Hepatocyte (in vitro differentiated cells): Measurements from ENCODE around the gene LRRIQ1. TPM values are rescaled to one million over a fixed set of nuclear protein-coding genes. Genes with fewer than 3 reads are reported as not detected.

Source experiments
- DNase-seq: peaks from one replicate; pipeline ENCODE4 v3.0.0-alpha.2; 2016; ENCODE audit warnings: low spot score
- H2AFZ ChIP-seq: fragments of 200-600 bp; sonication (generic); 2 replicates; pipeline ENCODE4 v1.6.0; 2016; ENCODE audit warnings: antibody characterized with exemption, mild to moderate bottlenecking
- H3K27ac ChIP-seq: fragments of 200-600 bp; sonication (generic); 2 replicates; pipeline ENCODE4 v1.5.1; 2016; ENCODE audit warnings: mild to moderate bottlenecking
- H3K27me3 ChIP-seq: fragments of 200-600 bp; sonication (generic); 2 replicates; pipeline ENCODE4 v1.6.1; 2016
- H3K36me3 ChIP-seq: fragments of 200-600 bp; sonication (generic); replicated peaks from 2 replicates; pipeline ENCODE4 v1.5.1; 2016; ENCODE audit warnings: low read depth; ENCODE audit not compliant: insufficient read depth
- H3K4me1 ChIP-seq: fragments of 200-600 bp; sonication (generic); 2 replicates; pipeline ENCODE4 v1.5.1; 2016; ENCODE audit warnings: mild to moderate bottlenecking, moderate library complexity; ENCODE audit not compliant: insufficient read depth
- H3K4me2 ChIP-seq: fragments of 200-600 bp; sonication (generic); 2 replicates; pipeline ENCODE4 v1.6.0; 2016
- H3K4me3 ChIP-seq: fragments of 200-600 bp; sonication (generic); 2 replicates; pipeline ENCODE4 v1.5.1; 2016; ENCODE audit warnings: mild to moderate bottlenecking
- H3K79me2 ChIP-seq: fragments of 200-600 bp; sonication (generic); 2 replicates; pipeline ENCODE4 v1.6.0; 2017; ENCODE audit warnings: mild to moderate bottlenecking
- H3K9me2 ChIP-seq: fragments of 200-600 bp; sonication (generic); replicated peaks from 2 replicates; pipeline ENCODE4 v1.6.0; 2017; ENCODE audit warnings: mild to moderate bottlenecking; ENCODE audit not compliant: insufficient read depth
- H3K9me3 ChIP-seq: fragments of 200-600 bp; sonication (generic); 2 replicates; pipeline ENCODE4 v1.5.1; 2016; ENCODE audit warnings: low read depth, mild to moderate bottlenecking
- H4K20me1 ChIP-seq: fragments of 200-600 bp; sonication (generic); 2 replicates; pipeline ENCODE4 v1.6.0; 2016; ENCODE audit warnings: mild to moderate bottlenecking; ENCODE audit not compliant: insufficient read depth, poor library complexity, severe bottlenecking
- EZH2 ChIP-seq: fragments of 200-600 bp; sonication (generic); IDR thresholded peaks from 2 replicates; pipeline ENCODE4 v1.6.1; 2016; ENCODE audit warnings: antibody characterized with exemption, mild to moderate bottlenecking, borderline replicate concordance
- EZH2phosphoT487 ChIP-seq: fragments of 200-600 bp; sonication (generic); IDR thresholded peaks from one replicate; pipeline ENCODE4 v1.6.1; 2018; ENCODE audit warnings: antibody characterized with exemption, mild to moderate bottlenecking, low read depth, moderate library complexity; ENCODE audit not compliant: unreplicated experiment, severe bottlenecking
- WGBS: methylation state at CpG from one replicate; pipeline ENCODE4 v1.1.6; 2016; ENCODE audit warnings: low lambda C conversion rate; ENCODE audit errors: missing lambda C conversion rate; 5-methylcytosine and 5-hydroxymethylcytosine counted together
- polyA plus RNA-seq: library from polyadenylated mRNA; unstranded; fragments of >200 nt; fragmentation: Nextera tagmentation; extraction: Ambion mirVana; gene quantifications from 2 replicates; pipeline ENCODE4 v1.2.1, GENCODE V29; 2016
- total RNA-seq: library from RNA; depleted of rRNA; stranded (reverse); fragments of >200 nt; gene quantifications from 2 replicates; pipeline ENCODE4 v1.2.3, GENCODE V29; 2014
- TF ChIP-seq, protein P1 (sequence below): fragments of 200-600 bp; sonication (generic); IDR thresholded peaks from 2 replicates; pipeline ENCODE4 v1.5.1; 2016; ENCODE audit warnings: antibody characterized with exemption, mild to moderate bottlenecking; ENCODE audit not compliant: poor library complexity

Gene LRRIQ1
- 0.13 TPM in 1 of 2 replicates, not detected in the other for total RNA-seq
- 0.07 and 1.4 TPM in 2 replicates for polyA plus RNA-seq

DNA sequence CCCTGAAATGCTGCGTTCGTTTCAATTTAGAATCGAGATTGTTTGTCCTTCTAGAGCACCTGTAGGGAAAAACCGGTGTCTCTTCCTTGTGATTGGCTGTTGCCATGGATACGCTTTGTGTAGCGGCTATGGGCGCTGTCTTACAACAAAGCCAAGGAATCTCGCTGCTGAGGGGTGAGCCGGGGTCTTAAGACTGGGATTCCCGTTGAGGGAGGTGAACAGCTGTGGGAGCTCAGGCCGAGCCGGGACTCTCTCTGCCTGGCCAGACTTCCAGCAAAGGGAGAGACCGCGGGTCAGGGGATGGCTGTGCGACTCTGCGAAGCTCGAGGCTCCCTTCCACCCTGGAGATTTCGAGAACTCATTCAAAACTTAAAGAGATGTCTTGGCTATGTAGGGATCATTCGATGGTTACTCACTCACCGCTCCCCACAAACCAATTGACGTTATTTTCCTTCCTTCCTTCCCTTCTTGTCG, at the start of gene LRRIQ1, which contains the start of gene TSPAN19:
TSS of gene LRRIQ1 (plus strand) at position 118 of the 474 bp plus-strand sequence. CDS start 1,826 bp downstream, outside the sequence.
TSS of gene TSPAN19 (minus strand) at position 44 of the 474 bp plus-strand sequence. CDS start 6,331 bp downstream, outside the sequence.
- no peaks in the 10 kb centered on the region for H3K4me1 ChIP-seq
- peaks cover 4% of the 10 kb centered on the region for H3K27me3 ChIP-seq
- no peaks in the 10 kb centered on the region for H3K79me2 ChIP-seq
- DNase-seq = peak; percentile 91
- H2AFZ ChIP-seq = peak within 1 kb of the TSS; percentile 54
- H4K20me1 ChIP-seq = no peaks in the 10 kb centered on the region
- no peaks in the 10 kb centered on the region for H3K9me2 ChIP-seq
- peak within 1 kb of the TSS; percentile 11 for H3K4me3 ChIP-seq
- no peaks in the 10 kb centered on the region for H3K36me3 ChIP-seq
- WGBS = under 1% methylated on average over 22 of the region's 22 CpGs
- H3K9me3 ChIP-seq = no peaks in the 10 kb centered on the region
- no peak within 1 kb of the TSS for H3K27ac ChIP-seq
- H3K4me2 ChIP-seq = peak within 1 kb of the TSS; percentile 71
- TF ChIP-seq, protein P1, sequence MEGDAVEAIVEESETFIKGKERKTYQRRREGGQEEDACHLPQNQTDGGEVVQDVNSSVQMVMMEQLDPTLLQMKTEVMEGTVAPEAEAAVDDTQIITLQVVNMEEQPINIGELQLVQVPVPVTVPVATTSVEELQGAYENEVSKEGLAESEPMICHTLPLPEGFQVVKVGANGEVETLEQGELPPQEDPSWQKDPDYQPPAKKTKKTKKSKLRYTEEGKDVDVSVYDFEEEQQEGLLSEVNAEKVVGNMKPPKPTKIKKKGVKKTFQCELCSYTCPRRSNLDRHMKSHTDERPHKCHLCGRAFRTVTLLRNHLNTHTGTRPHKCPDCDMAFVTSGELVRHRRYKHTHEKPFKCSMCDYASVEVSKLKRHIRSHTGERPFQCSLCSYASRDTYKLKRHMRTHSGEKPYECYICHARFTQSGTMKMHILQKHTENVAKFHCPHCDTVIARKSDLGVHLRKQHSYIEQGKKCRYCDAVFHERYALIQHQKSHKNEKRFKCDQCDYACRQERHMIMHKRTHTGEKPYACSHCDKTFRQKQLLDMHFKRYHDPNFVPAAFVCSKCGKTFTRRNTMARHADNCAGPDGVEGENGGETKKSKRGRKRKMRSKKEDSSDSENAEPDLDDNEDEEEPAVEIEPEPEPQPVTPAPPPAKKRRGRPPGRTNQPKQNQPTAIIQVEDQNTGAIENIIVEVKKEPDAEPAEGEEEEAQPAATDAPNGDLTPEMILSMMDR = no peak
- TF ChIP-seq EZH2phosphoT487 (no peak), EZH2 (no peak)

DNA sequence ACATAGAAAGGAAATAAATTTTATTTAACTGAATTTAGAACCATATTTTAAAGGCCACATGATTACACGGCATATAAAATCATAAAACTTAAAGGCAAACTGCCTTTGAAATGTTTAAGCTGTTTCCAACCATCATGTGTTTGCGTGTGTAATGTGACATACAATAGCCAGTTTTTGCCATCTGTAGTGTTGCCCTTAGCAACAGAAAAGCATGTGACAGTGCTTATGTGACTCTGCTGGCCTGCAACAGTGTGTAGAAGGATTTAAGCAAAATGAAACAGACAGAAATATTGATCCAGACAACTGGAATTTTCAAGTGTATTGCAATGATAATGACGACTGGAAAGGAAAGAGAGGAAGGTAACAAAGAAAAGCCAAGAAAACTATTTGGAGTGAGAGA, 49.6 kb upstream of the LRRIQ1 start:
- 66% methylated on average over 3 of the region's 3 CpGs for WGBS

GRCh38 chr12:84994426-84994825, 41.7 kb upstream of the LRRIQ1 start:
- H3K4me2 ChIP-seq = no peak overlapping the region

More for the DNA sequence above, 49.6 kb upstream of the LRRIQ1 start:
- Histone ChIP-seq H3K9me3 (no peaks in the 10 kb centered on the region), H4K20me1 (no peaks in the 10 kb centered on the region), H3K9me2 (no peaks in the 10 kb centered on the region), H3K79me2 (no peaks in the 10 kb centered on the region), H3K36me3 (no peaks in the 10 kb centered on the region), H3K27me3 (no peaks in the 10 kb centered on the region), H3K4me2 (no peak overlapping the region), H3K4me3 (no peak overlapping the region), H2AFZ (no peak overlapping the region), H3K27ac (no peak overlapping the region), H3K4me1 (no peaks in the 10 kb centered on the region)
- no peak for DNase-seq
- TF ChIP-seq EZH2 = no peak
- TF ChIP-seq, protein P1 = no peak
- no peak for TF ChIP-seq EZH2phosphoT487

More at GRCh38 chr12:84994426-84994825, 41.7 kb upstream of the LRRIQ1 start:
- Histone ChIP-seq H3K4me3 (no peak overlapping the region), H3K27me3 (no peaks in the 10 kb centered on the region), H3K4me1 (no peaks in the 10 kb centered on the region), H3K9me3 (no peaks in the 10 kb centered on the region), H3K27ac (no peak overlapping the region), H4K20me1 (no peaks in the 10 kb centered on the region), H3K36me3 (no peaks in the 10 kb centered on the region), H2AFZ (no peak overlapping the region), H3K79me2 (no peaks in the 10 kb centered on the region), H3K9me2 (no peaks in the 10 kb centered on the region)
- no peak for DNase-seq
- TF ChIP-seq, protein P1 = no peak
- TF ChIP-seq EZH2 (no peak), EZH2phosphoT487 (no peak)
